Erythroblast (primary cell): Measurements from ENCODE around the gene OGDH.

Experiments used
- GATA1 ChIP-seq: IDR thresholded peaks from 2 replicates; pipeline ENCODE4 v1.6.1; 2011; ENCODE audit warnings: low read depth, mild to moderate bottlenecking, control low read depth, low read length, moderate library complexity
- POLR2A ChIP-seq: IDR thresholded peaks from 2 replicates; pipeline ENCODE4 v1.6.1; 2011; ENCODE audit warnings: mild to moderate bottlenecking, low read length

- TF ChIP-seq POLR2A (no peak), GATA1 (no peak)
Observed at GRCh38 chr7:44590910-44591309, 15.5 kb upstream of the OGDH start.
